WERI-Rb-1 (cell line): Measurements from ENCODE around the gene PUDP.

Source experiments
- DNase-seq: peaks from one replicate; pipeline ENCODE4 v3.0.0-alpha.2; 2020
- H3K27ac ChIP-seq: fragments of 250-450 bp; sonication (Bioruptor Pico); 2 replicates; pipeline ENCODE4 v1.5.1; 2020; ENCODE audit warnings: mild to moderate bottlenecking, moderate library complexity
- H3K27me3 ChIP-seq: fragments of 250-450 bp; sonication (Bioruptor Pico); 2 replicates; pipeline ENCODE4 v1.5.1; 2021; ENCODE audit warnings: mild to moderate bottlenecking, low read depth, moderate library complexity; ENCODE audit not compliant: insufficient read depth, severe bottlenecking
- H3K36me3 ChIP-seq: fragments of 250-450 bp; sonication (Bioruptor Pico); 2 replicates; pipeline ENCODE4 v1.5.1; 2020; ENCODE audit warnings: mild to moderate bottlenecking, moderate library complexity
- H3K4me3 ChIP-seq: 2 replicates; pipeline ENCODE4 v1.5.1; 2011; ENCODE audit warnings: low read depth, mild to moderate bottlenecking, control low read depth, low read length
- H3K9me3 ChIP-seq: fragments of 250-450 bp; sonication (Bioruptor Pico); 2 replicates; pipeline ENCODE4 v1.5.1; 2021; ENCODE audit warnings: mild to moderate bottlenecking, moderate library complexity; ENCODE audit not compliant: severe bottlenecking
- CTCF ChIP-seq: IDR thresholded peaks from 2 replicates; pipeline ENCODE4 v1.5.1; 2011; ENCODE audit warnings: low read depth, mild to moderate bottlenecking, control low read depth, inconsistent platforms, low read length

PUDP gene

GRCh38 chrX:7168371-7168770, 20.4 kb upstream of the PUDP start:
- no peak for DNase-seq
- H3K27me3 ChIP-seq: no peaks in the 10 kb centered on the region
- H3K27ac ChIP-seq: no peak overlapping the region
- no peak overlapping the region for H3K4me3 ChIP-seq
- no peaks in the 10 kb centered on the region for H3K36me3 ChIP-seq
- no peak for TF ChIP-seq CTCF
- H3K9me3 ChIP-seq: no peaks in the 10 kb centered on the region

DNA sequence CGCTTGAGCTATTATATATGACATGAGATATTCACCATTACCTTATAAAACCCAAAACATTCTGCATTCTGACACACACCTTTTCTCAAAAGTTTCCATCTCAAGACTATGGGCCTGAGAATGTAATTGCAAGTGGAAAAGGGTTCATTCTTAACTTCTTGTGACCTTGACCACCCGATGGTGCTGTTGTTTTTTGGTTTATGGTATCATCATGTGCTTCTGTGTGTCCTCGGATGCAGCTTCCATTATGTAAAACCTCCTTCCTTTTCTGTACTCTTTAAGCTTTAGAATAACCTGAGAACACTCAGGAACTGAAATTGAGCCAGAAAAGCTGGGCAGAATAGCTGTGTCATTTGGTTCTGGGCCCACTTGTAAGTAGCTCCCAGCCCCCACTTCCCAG, 16.2 kb upstream of the PUDP start:
- Histone ChIP-seq H3K36me3 (no peaks in the 10 kb centered on the region), H3K27ac (no peak overlapping the region), H3K27me3 (no peaks in the 10 kb centered on the region), H3K4me3 (no peak overlapping the region), H3K9me3 (no peaks in the 10 kb centered on the region)
- no peak for DNase-seq
- TF ChIP-seq CTCF: no peak

DNA sequence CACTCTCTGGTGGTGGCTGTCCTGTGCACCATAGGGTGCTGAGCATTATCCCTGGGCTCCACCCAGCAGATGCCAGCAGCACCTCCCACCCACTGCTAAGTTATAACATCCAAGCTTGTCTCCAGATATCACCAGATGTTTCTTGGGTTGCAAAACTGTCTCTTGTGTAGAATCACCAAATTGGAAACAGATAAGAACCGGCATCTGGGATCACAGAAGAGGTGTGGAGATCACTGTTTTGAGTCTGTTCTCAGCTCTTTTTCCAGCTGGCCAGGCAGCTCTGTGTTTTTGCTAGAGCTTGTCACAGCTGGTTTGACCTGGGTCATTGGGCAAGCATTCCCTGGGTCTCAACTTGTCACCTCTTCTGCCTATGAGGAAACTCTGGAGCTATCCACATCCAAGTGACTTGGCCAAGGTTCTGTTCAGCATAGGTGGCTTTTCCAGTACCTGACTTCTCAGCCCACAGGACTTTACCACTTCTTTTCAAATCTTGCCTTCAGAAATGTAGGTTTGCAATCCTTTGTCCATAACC, 15.3 kb upstream of the PUDP start:
- no peaks in the 10 kb centered on the region for H3K27me3 ChIP-seq
- H3K9me3 ChIP-seq: no peaks in the 10 kb centered on the region
- H3K36me3 ChIP-seq: no peaks in the 10 kb centered on the region
- DNase-seq: no peak
- H3K27ac ChIP-seq: no peak overlapping the region
- no peak for TF ChIP-seq CTCF
- H3K4me3 ChIP-seq: no peak overlapping the region

GRCh38 chrX:7159149-7159861, 11.4 kb upstream of the PUDP start:
- Histone ChIP-seq H3K27ac (no peak overlapping the region), H3K27me3 (no peaks in the 10 kb centered on the region), H3K4me3 (no peak overlapping the region), H3K9me3 (no peaks in the 10 kb centered on the region), H3K36me3 (no peaks in the 10 kb centered on the region)
- DNase-seq: no peak
- TF ChIP-seq CTCF: no peak

GRCh38 chrX:7158468-7158990, 10.6 kb upstream of the PUDP start:
- Histone ChIP-seq H3K27ac (no peak overlapping the region), H3K36me3 (no peaks in the 10 kb centered on the region), H3K27me3 (no peaks in the 10 kb centered on the region), H3K9me3 (no peaks in the 10 kb centered on the region), H3K4me3 (no peak overlapping the region)
- no peak for DNase-seq
- no peak for TF ChIP-seq CTCF

- no peaks in the 10 kb centered on the region for H3K27me3 ChIP-seq
- no peak overlapping the region for H3K27ac ChIP-seq
- H3K9me3 ChIP-seq: no peaks in the 10 kb centered on the region
- DNase-seq: no peak
- no peaks in the 10 kb centered on the region for H3K36me3 ChIP-seq
- no peak for TF ChIP-seq CTCF
- H3K4me3 ChIP-seq: no peak overlapping the region
These were observed 8.9 kb upstream of the PUDP start for GRCh38 chrX:7156879-7157278.
